Fibroblast of upper back skin (primary cell): ENCODE data around the gene CDKAL1.

Experiments used
- DNase-seq: peaks from one replicate; pipeline ENCODE4 v3.0.0-alpha.2; 2013

The CDKAL1 gene

DNA sequence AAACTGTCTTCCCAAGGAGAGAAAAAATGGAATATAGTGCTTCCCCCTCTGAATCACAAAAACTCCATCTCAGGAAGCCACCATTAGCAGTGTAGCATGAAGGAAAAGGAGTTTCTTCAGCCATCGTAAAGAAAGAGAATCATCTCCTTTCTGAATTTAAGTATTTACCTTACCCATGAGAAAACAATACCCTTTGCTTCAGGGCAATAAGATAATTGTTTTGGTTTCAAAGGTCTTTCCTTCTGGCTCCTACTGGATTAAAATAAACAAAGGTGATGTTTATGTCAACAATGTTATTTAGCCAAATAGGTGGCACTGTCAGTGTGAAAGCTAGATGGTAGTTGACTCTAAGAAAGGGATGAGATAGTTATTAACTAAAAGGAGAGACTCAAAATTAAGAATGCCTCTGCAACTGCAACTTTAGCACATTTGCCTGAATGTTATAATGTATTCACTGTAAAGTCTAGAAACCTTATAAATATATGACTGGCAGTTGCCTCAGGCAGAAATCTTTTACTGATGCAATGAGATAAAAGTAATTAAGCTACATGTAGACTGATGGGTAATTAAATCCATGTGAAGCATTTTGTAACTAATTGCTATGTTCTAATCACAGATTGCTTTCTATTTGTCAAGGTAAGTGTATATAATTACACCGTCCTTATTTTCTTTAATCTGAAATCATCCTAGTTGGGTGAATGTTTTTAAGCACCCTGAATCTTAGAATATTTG is 399.0 kb downstream of the CDKAL1 start:
- DNase-seq: no peak

DNA sequence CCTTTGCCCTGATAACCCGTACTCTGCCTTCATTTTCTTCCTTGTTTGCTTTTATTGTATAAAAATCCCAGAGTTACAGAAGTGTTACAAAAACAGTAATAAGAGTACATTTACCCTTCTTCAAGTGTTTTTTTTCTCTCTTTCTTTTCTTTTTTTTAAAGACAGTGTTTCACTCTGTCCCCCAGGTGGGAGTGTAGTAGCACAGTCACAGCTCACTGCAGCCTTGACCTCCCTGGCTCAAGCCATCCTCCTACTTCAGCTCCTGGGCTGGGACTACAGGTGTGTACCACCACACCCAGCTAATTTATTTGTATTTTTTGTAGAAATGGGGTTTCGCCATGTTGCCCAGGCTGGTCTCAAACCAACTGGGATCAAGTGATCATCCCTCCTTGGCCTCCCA is 402.7 kb downstream of the CDKAL1 start:
- no peak for DNase-seq

DNA sequence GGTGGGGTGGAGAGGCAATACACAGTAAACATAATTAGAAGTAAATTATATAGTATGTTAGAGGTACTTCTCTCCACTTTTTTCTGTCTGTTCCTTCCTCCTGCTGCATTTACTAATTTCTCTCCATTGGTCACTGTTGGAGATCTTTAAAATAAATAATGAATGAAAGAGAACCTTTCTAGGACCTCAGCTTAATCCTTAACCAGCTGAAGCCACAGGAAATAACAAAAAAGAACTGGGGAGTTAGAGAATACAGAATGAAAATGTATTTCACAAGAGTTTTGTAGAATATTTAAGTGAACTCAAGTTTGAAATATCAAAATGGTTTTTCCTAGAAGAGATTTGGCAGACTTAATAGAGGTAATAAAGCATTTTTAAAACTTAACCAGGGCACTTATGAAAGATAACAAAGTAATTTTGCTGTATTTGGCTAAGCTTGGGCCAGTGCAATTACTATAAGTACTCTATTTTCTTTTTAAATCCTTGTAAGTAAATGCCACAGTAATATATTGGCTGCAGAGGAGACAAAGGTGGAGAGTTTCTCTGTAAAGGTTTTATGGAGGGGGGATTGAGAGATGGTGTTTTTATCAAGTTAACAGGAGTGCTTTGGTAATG is 405.0 kb downstream of the CDKAL1 start:
- DNase-seq: no peak

DNA sequence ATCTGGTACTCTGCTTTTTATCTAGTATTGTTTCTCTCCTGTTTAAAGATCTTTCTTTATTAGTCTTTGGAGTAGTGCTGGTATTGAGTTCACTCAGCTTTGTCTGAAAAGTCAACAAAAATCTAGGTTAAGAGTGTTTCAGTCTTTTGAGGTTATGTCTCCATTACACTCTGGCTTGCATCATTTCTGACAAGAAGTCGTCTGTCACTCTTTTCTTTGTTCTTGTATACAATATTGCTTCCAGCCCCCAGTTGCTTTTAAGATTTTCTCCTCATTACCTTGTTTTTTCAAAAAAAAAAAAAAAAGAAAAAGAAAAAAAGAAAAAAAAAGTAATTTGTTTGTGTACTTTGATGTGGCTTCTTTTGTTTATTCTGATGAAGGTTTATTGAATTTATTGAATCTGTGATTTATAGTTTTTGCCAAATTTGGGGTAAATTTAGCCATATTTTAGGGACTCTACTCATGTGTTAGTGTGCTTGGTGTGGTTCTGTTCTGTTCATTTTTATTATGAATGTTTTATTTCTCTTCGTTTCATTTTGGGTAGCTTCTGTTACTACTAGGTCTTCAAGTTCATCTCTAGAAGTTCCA is 408.9 kb downstream of the CDKAL1 start:
- no peak for DNase-seq

- no peak for DNase-seq
Observed at GRCh38 chr6:20943922-20944321, 409.7 kb downstream of the CDKAL1 start.

- peak; percentile 50 for DNase-seq
Observed at GRCh38 chr6:20946022-20946421, 411.8 kb downstream of the CDKAL1 start.

DNA sequence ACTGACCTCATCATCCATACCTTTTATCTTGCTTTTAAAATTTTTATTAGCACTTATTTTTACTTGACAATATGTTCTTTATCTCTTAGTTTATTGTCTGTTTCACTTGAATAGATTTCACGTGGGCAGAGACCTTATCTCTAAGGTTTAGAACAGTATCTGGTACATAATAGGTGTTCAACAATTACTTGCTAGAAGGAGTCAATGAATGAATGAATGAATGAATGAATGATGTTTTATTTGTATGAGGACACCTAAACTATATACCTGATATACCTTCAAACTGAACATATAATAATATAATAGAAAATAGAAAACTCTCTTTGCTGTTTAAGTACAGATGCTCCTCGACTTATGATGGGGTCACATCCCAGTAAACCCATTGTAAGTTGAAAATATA is 412.6 kb downstream of the CDKAL1 start:
- DNase-seq: no peak

DNA sequence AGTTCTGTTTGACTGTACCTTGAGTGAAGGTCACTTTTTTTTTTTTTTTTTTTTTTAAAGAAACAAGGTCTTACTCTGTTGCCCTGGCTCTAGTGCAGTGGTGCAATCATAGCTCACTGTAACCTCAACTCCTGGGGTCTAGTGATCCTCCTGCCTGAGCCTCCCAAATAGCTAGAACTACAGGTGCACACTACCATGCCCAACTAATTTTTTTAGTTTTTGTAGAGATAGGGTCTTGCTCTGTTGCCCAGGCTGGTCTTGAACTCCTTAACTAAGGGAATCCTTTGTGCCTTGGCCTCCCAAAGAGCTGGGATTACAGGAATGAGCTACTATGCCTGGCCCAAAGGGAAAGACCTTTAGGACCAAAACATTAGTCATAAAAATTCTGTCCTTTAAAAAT is 413.7 kb downstream of the CDKAL1 start:
- no peak for DNase-seq

DNA sequence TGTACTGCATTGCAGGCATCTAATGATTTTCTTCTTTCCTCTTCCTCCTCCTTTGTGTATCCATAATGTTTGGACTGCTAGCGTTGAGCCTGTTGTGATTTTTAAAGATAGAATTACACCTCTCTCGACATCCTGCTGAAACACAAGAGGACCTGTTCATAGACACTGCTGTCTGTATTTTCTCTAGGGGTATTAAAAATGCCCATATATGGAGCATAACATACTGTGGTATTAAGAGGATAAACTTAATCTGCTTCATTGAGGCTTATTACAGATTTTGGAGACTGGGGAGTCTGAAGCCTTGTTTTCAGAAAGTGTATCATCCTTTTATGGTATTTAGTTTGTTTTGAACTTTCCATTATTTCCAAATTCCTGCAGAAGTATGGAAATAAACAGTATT is 414.3 kb downstream of the CDKAL1 start:
- no peak for DNase-seq

GRCh38 chr6:20949138-20949537 is 414.9 kb downstream of the CDKAL1 start:
- no peak for DNase-seq

DNA sequence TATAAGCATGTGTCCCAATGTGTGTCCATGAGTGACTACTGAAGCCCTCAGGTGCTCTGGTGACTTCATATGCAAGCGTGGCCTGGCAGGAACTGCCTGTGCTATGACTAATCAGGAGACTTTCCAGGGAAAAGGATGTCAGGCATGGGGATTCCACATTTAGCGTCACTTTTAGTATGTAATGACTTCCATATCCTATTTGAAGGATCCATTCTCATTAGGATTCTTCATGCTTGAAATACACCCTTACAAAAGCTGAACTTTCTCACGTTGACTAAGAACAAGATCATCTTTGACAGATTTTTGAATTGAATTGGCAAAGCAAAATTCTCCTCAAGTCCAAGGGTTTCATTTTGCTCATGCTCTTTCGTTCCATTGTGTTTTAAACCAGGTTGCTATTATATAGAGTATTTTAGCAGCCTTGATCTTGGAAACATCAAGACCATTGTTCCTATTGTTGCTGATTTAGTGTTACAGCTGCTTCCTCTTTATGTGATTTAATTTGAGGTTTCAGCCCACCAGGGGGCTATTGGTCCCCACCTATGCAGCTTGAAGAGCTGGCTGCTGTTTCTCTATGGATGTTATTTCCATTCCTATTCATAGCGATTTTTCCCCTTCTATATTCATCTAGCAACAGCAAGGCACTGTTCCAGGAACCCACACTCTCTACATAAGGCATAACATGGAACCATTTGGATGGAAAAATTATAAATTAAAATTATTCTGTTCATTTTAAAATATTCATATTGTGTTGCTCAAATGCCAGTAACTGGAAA is 418.6 kb downstream of the CDKAL1 start:
- DNase-seq: peak; percentile 81

GRCh38 chr6:20954315-20954714 is 420.1 kb downstream of the CDKAL1 start:
- no peak for DNase-seq

DNA sequence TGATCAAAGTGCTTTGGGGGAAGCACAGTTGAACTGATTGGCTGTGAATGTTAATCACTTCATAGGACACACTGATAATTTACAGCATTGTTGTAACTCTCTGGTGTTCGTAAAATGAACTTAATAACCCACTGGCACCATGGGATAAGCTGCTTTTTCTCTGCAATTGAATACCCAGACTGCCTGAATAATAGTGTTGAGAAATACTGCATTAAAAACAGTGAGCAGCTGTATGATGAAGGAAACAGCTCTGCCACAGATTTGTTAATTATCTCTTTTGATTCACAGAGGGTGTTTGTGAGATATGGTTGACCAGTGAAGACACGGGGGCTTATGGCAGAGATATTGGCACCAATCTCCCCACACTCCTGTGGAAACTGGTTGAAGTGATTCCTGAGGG is 420.9 kb downstream of the CDKAL1 start:
- no peak for DNase-seq

DNA sequence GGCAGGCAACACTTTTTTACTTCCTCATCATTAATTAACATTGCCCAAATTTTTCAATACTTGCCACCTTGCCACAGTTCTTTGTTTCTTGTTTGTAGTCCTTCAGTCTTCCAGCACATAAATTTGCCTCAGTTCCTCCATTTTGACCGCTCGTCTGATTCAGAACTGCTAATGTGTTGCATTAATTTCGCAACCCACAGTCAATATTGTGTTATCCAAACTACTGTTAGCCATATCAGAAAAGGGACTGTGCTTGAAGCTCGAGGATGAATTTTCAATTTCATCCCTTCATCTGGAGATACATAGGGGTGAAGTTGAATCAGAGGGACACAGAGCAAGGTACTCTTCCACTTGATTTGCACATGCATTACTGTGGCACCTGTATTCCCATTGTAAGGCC is 421.5 kb downstream of the CDKAL1 start:
- DNase-seq: no peak

DNA sequence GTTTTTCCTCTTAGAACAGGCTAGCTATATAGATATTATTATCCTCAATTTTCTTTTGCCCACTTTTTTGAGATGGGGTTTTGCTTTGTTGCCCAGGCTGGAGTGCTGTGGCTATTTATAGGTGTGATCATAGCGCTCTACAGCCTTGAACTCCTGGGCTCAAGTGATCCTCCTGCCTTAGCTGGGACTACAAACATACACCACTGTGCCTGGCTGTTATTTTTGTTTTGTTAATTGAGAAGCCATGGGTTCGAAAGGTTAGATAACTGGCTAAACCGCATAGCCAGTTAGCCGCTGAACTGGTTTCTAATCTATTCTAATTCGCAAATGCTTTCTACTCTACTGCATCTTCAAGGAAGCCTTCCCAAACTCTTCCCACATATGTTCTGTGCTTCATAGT is 425.8 kb downstream of the CDKAL1 start:
- DNase-seq: no peak

GRCh38 chr6:20965276-20965675 is 431.0 kb downstream of the CDKAL1 start:
- DNase-seq: no peak

DNA sequence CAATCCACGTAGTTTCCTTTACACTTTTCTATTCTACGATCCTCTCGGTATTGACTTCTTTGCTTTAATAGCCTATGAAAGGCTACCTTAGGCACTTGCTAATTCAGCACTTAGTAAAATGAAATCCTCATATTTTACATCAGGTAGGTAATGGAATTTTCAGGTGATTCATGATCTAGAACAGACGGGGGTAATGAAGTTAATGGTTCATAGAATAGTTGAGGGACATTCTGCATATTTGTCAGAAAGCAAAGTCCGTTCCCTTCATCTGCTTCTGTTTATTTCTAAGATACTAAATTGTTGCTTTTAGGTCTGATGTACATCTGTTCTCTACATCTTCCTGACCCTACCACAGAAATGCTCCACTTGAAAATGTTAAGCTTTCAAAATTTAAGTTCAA is 431.7 kb downstream of the CDKAL1 start:
- DNase-seq: no peak

DNA sequence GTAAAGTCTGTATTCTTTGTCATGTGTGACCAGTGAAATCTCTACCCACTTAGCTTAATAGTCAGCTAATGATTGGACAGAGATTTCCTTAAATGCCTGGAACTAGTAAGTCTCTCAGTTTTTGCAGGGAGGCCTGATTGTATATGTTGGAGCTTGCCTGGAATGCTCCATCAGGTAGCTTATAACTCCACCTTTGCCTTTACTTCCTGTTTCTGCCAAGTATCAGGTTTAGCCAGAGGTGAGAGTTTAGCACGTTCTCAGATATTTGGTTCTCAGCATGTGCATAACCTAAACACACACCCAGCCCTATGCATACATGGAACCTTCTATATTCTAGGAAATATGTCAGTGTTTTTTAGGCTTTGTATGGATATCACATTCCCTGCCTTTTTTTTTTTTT is 435.3 kb downstream of the CDKAL1 start:
- no peak for DNase-seq

GRCh38 chr6:20976391-20976918 is 442.2 kb downstream of the CDKAL1 start:
- DNase-seq: no peak

DNA sequence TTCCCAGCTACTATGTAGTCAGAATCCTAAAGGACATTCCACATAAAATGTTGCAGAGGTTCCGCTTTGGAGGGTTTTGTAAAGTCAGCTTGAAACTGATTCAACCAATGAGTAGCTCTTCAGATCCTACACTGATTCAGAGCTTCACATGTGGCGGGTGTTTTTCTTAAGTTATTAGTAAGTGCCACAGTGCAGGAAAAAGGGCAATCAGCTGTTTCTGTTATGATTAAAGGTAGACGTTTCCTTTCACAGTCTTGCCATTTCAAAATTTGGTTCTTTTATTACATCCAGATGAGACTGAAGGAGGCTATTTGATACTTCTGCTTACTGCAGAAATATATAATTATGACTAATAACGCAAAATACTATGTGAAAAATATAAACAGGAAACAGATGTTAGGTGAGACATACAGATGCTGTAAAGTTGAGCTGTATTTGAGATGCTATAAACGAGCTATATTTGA is 443.9 kb downstream of the CDKAL1 start:
- DNase-seq: peak; percentile 81

DNA sequence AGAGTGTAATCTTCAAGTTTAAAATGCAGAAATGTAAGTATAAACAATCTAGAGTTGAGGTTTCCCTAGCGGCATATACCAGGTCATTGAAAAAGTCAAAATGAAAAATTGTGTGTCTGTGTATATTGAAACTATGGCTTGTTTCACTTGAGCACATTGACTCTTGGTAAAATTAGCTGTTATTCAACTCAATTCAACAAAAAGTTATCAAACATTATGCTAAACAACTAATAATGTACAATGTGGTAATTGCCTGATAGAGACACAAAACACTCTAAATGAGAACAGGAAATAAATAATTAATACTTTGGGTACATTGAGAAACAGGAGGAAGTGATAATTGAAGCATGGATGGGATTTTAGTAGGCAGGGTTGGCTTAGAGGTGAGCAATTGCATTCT is 444.8 kb downstream of the CDKAL1 start:
- DNase-seq: no peak

- DNase-seq: no peak
Observed at GRCh38 chr6:20983961-20984360, 449.7 kb downstream of the CDKAL1 start.

DNA sequence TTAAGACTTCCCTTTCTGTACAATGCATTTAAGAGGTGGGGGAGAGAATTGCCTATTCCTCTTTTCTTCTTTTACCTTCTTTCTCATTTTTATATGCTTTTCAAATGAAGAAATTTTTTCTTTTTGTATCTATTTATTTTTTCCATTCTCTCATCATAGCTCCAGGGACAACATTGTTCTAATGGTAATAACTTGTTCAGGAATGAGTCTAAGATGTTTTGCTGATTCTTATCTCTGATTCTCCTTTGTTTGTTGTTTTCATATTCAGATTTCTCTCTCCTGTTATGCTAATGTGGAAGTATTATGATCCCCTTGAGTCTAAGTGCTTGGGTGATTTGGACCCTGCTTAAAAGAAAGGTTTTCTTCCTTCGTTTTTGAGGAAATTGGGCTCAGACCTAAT is 451.6 kb downstream of the CDKAL1 start:
- no peak for DNase-seq
